Measurements from ENCODE around the gene CYP21A2. TPM values are rescaled to one million over a fixed set of nuclear protein-coding genes. Genes with fewer than 3 reads are reported as not detected.
"Not testable (repeated sequence)": the region's sequence is repeated elsewhere in the genome, so short reads cannot be mapped to it uniquely, and the experiment has no call there.

CYP21A2 gene
- total and polyA plus RNA-seq, 2 of the 8 experiments (the other 6 are each of a cell fraction or from before 2014, with no cell fraction given): 0.22 to 0.23 TPM

- H3K4me3 ChIP-seq (ENCODE audit: extremely low read depth in 1 of 4, insufficient read depth in 2 of 4, low read depth in 3 of 4, low read length in 4 of 4); FAIRE-seq; H3K18ac ChIP-seq (ENCODE audit: extremely low read depth, low read length); H3K36me3 ChIP-seq (ENCODE audit: control insufficient read depth in 2 of 4, insufficient read depth in 4 of 4, low read length in 3 of 4); H3K23ac ChIP-seq (ENCODE audit: insufficient read length); H3K4me2 ChIP-seq (ENCODE audit: insufficient read depth in 1 of 2, low read depth in 2 of 2, low read length in 2 of 2); H3K4me1 ChIP-seq (replicated peaks in 1 of 4; ENCODE audit: control insufficient read depth in 3 of 4, insufficient read depth in 4 of 4, low read length in 3 of 4); H3K9ac ChIP-seq (replicated peaks in 1 of 4; ENCODE audit: extremely low read depth in 1 of 4, low read depth in 3 of 4, low read length in 3 of 4); H3K79me2 ChIP-seq (ENCODE audit: control insufficient read depth in 1 of 2, insufficient read depth in 2 of 2, low read length in 2 of 2); H3K14ac ChIP-seq (ENCODE audit: insufficient read length); H2BK120ac ChIP-seq (replicated peaks; ENCODE audit: low read depth, low read length); H2BK20ac ChIP-seq (ENCODE audit: low read length); H3K56ac ChIP-seq (replicated peaks; ENCODE audit: insufficient read length, low read depth, low read length); H4K5ac ChIP-seq (ENCODE audit: insufficient read length, low read depth, low read length); H4K20me1 ChIP-seq (replicated peaks in 1 of 2; ENCODE audit: control insufficient read depth in 1 of 2, insufficient read depth in 2 of 2, low read length in 2 of 2); H2BK15ac ChIP-seq (ENCODE audit: low read length); H3K9me3 ChIP-seq (ENCODE audit: insufficient read depth in 2 of 2, low read depth in 1 of 2, low read length in 1 of 2); H2AK5ac ChIP-seq (ENCODE audit: low read depth, low read length); POLR2A ChIA-PET (ENCODE audit: partially characterized antibody); CTCF ChIA-PET (ENCODE audit: partially characterized antibody); H3K4ac ChIP-seq (replicated peaks; ENCODE audit: insufficient read length, low read depth, low read length); H2AFZ ChIP-seq (ENCODE audit: low read length); H4K8ac ChIP-seq (ENCODE audit: extremely low read depth, insufficient read depth, low read length); H3K27ac ChIP-seq (ENCODE audit: low read depth, low read length); H4K91ac ChIP-seq (replicated peaks; ENCODE audit: insufficient read length, low read length); H2BK5ac ChIP-seq (ENCODE audit: low read depth, low read length); H2BK12ac ChIP-seq (ENCODE audit: low read depth, low read length); H3K79me1 ChIP-seq (ENCODE audit: low read depth, low read length); H3K23me2 ChIP-seq (ENCODE audit: low read depth, low read length); H3K27me3 ChIP-seq (replicated peaks in 1 of 4; ENCODE audit: control insufficient read depth in 3 of 4, extremely low read depth in 1 of 4, insufficient read depth in 3 of 4, low read length in 3 of 4): not testable (repeated sequence)
- WGBS, 2 experiments (ENCODE audit: extremely low coverage in 1 of 2, insufficient coverage in 1 of 2, insufficient read length in 1 of 2, insufficient replicate concordance in 2 of 2, low coverage in 1 of 2, low lambda C conversion rate in 2 of 2, missing lambda C conversion rate in 1 of 2): no CpG with 5 or more reads among the region's 17 CpGs
- DNase-seq (ENCODE audit: low read depth in 1 of 2, low spot score in 2 of 2): peak in 1 of 2 experiments; percentile 20
Measured at GRCh38 chr6:32012941-32013617, 25.1 kb upstream of the CYP21A2 start.

DNA sequence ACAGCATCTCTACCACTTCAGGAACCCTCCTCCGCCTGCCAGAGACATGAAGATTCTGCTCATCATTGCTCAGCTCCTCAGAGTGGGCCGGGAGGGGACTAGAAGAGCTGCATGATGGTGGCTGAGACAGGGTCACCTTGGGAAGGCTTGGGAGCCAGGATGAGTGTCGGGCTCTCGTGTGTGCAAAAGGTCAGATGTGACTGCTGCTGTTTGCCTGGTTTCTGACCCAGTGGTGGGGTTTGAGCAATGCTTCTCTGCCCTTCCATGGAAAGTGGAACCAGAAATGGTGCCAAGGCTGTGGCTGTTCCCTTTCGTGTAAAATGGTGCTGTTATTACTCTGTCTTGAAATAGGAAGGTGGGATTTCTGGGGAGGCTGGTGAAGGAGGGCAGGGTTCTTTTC lies 24.5 kb upstream of the CYP21A2 start:
- POLR2A ChIA-PET (ENCODE audit: partially characterized antibody); H3K56ac ChIP-seq (replicated peaks; ENCODE audit: insufficient read length, low read depth, low read length); H3K27ac ChIP-seq (ENCODE audit: low read depth, low read length); H4K5ac ChIP-seq (ENCODE audit: insufficient read length, low read depth, low read length); H3K9me3 ChIP-seq (ENCODE audit: insufficient read depth in 2 of 2, low read depth in 1 of 2, low read length in 1 of 2); FAIRE-seq; DNase-seq (ENCODE audit: low read depth in 1 of 2, low spot score in 2 of 2); H3K23me2 ChIP-seq (ENCODE audit: low read depth, low read length); H2BK15ac ChIP-seq (ENCODE audit: low read length); H3K9ac ChIP-seq (replicated peaks in 1 of 4; ENCODE audit: extremely low read depth in 1 of 4, low read depth in 3 of 4, low read length in 3 of 4); H2BK12ac ChIP-seq (ENCODE audit: low read depth, low read length); H3K79me1 ChIP-seq (ENCODE audit: low read depth, low read length); H3K4me2 ChIP-seq (ENCODE audit: insufficient read depth in 1 of 2, low read depth in 2 of 2, low read length in 2 of 2); H4K8ac ChIP-seq (ENCODE audit: extremely low read depth, insufficient read depth, low read length); H3K18ac ChIP-seq (ENCODE audit: extremely low read depth, low read length); H3K4me3 ChIP-seq (ENCODE audit: extremely low read depth in 1 of 4, insufficient read depth in 2 of 4, low read depth in 3 of 4, low read length in 4 of 4); H3K23ac ChIP-seq (ENCODE audit: insufficient read length); H2AFZ ChIP-seq (ENCODE audit: low read length); CTCF ChIA-PET (ENCODE audit: partially characterized antibody); H2BK5ac ChIP-seq (ENCODE audit: low read depth, low read length); H4K91ac ChIP-seq (replicated peaks; ENCODE audit: insufficient read length, low read length); H3K4ac ChIP-seq (replicated peaks; ENCODE audit: insufficient read length, low read depth, low read length); H3K27me3 ChIP-seq (replicated peaks in 1 of 4; ENCODE audit: control insufficient read depth in 3 of 4, extremely low read depth in 1 of 4, insufficient read depth in 3 of 4, low read length in 3 of 4); H2BK20ac ChIP-seq (ENCODE audit: low read length); H2BK120ac ChIP-seq (replicated peaks; ENCODE audit: low read depth, low read length); H3K4me1 ChIP-seq (replicated peaks in 1 of 4; ENCODE audit: control insufficient read depth in 3 of 4, insufficient read depth in 4 of 4, low read length in 3 of 4); H3K14ac ChIP-seq (ENCODE audit: insufficient read length); H3K36me3 ChIP-seq (ENCODE audit: control insufficient read depth in 2 of 4, insufficient read depth in 4 of 4, low read length in 3 of 4); H2AK5ac ChIP-seq (ENCODE audit: low read depth, low read length); H4K20me1 ChIP-seq (replicated peaks in 1 of 2; ENCODE audit: control insufficient read depth in 1 of 2, insufficient read depth in 2 of 2, low read length in 2 of 2); H3K79me2 ChIP-seq (ENCODE audit: control insufficient read depth in 1 of 2, insufficient read depth in 2 of 2, low read length in 2 of 2): not testable (repeated sequence)
- WGBS, 2 experiments (ENCODE audit: extremely low coverage in 1 of 2, insufficient coverage in 1 of 2, insufficient read length in 1 of 2, insufficient replicate concordance in 2 of 2, low coverage in 1 of 2, low lambda C conversion rate in 2 of 2, missing lambda C conversion rate in 1 of 2): no CpG with 5 or more reads among the region's 5 CpGs
